ENCODE results near the gene CADM3.

Gene CADM3

DNA sequence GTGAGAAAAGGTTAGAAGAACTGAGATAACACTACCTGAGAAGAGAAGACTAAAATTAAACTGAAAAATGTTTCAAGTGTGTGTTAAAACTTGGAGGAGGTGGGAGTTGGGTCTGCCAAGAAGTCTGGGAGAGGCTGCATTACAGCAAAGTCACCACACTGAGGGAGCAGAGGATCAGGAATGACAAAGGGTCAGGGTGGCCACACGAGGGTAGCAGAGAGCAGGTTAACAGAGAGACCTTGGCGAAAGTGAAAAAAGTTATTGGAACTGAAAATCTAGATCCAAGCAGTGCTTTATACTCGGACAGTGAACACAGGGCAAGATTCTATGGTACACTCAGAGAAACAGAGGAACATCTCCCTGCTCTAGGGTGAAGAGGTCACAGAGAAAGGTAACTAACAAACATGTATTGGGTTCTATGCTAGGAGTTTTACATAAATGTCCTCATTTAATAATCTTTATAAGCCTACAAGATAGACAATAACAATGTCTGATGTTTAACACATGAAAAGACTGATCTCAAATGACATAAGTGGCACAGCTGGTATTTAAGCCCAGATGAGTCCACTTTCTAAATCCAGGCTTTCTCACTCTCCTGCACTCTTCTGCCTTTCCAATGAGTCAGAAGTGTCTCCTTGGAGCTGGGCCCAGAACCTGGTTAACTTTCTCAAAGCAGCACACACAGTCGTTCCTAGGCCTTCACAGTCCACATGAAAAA is 10.3 kb upstream of the CADM3 start:
- peak; percentile 72 for DNase-seq
- H3K4me3 ChIP-seq (ENCODE audit: low read depth, low read length): no peak overlapping the region
- peaks cover 4% of the 10 kb centered on the region; the same call in 1 of the 2 replicates for H3K27me3 ChIP-seq
- peak; percentile 98 for TF ChIP-seq CTCF (IDR thresholded peaks at IDR 0.05; ENCODE audit: low read depth, low read length)
- H3K36me3 ChIP-seq: no peaks in the 10 kb centered on the region
- no peaks in the 10 kb centered on the region for H3K9me3 ChIP-seq
- H3K4me1 ChIP-seq: no peaks in the 10 kb centered on the region

DNA sequence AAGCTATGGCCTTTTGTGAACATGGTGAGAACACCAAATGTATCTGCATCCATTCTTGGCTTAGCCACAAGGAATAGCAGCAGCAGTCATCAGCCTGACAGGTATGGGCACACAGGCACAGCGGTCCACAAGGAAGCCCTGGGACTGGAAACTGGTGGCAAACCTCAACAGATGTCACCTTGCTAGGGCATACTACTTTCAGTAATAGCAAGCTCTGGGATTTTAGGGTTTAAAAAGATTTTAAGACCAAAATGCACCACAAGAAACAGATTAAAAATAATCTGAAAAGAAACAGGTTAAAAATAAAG is 9.7 kb upstream of the CADM3 start:
- Histone ChIP-seq H3K9me3 (no peaks in the 10 kb centered on the region), H3K4me3 (ENCODE audit: low read depth, low read length) (no peak overlapping the region), H3K36me3 (no peaks in the 10 kb centered on the region), H3K4me1 (no peaks in the 10 kb centered on the region), H3K27me3 (peaks cover 4% of the 10 kb centered on the region; the same call in 1 of the 2 replicates)
- no peak for TF ChIP-seq CTCF (IDR thresholded peaks at IDR 0.05; ENCODE audit: low read depth, low read length)
- DNase-seq: no peak

GRCh38 chr1:159162516-159163265 is 8.7 kb upstream of the CADM3 start:
- Histone ChIP-seq H3K4me1 (no peaks in the 10 kb centered on the region), H3K27me3 (peaks cover 4% of the 10 kb centered on the region; the same call in 1 of the 2 replicates), H3K36me3 (no peaks in the 10 kb centered on the region), H3K4me3 (ENCODE audit: low read depth, low read length) (no peak overlapping the region), H3K9me3 (no peaks in the 10 kb centered on the region)
- no peak for DNase-seq
- no peak for TF ChIP-seq CTCF (IDR thresholded peaks at IDR 0.05; ENCODE audit: low read depth, low read length)

- no peaks in the 10 kb centered on the region for H3K4me1 ChIP-seq
- peaks cover 4% of the 10 kb centered on the region; the same call in 1 of the 2 replicates for H3K27me3 ChIP-seq
- TF ChIP-seq CTCF (IDR thresholded peaks at IDR 0.05; ENCODE audit: low read depth, low read length): no peak
- no peaks in the 10 kb centered on the region for H3K36me3 ChIP-seq
- no peak overlapping the region for H3K4me3 ChIP-seq (ENCODE audit: low read depth, low read length)
- H3K9me3 ChIP-seq: no peaks in the 10 kb centered on the region
- DNase-seq: no peak
These were observed 7.7 kb upstream of the CADM3 start for GRCh38 chr1:159163614-159164228.

- Histone ChIP-seq H3K36me3 (no peaks in the 10 kb centered on the region), H3K4me1 (no peaks in the 10 kb centered on the region), H3K4me3 (ENCODE audit: low read depth, low read length) (no peak overlapping the region), H3K27me3 (peaks cover 20% of the 10 kb centered on the region), H3K9me3 (no peaks in the 10 kb centered on the region)
- no peak for DNase-seq
- no peak for TF ChIP-seq CTCF (IDR thresholded peaks at IDR 0.05; ENCODE audit: low read depth, low read length)
These were observed 3.4 kb upstream of the CADM3 start for GRCh38 chr1:159168043-159168442.

- Histone ChIP-seq H3K4me3 (ENCODE audit: low read depth, low read length) (no peak overlapping the region), H3K4me1 (no peaks in the 10 kb centered on the region), H3K9me3 (no peaks in the 10 kb centered on the region), H3K36me3 (no peaks in the 10 kb centered on the region), H3K27me3 (peaks cover 16% of the 10 kb centered on the region)
- no peak for DNase-seq
- TF ChIP-seq CTCF (IDR thresholded peaks at IDR 0.05; ENCODE audit: low read depth, low read length): no peak
These were observed 776 bp upstream of the CADM3 start for GRCh38 chr1:159170639-159171038.
